Measurements from ENCODE around the gene MAPK12.

- TF ChIP-seq, protein P1, sequence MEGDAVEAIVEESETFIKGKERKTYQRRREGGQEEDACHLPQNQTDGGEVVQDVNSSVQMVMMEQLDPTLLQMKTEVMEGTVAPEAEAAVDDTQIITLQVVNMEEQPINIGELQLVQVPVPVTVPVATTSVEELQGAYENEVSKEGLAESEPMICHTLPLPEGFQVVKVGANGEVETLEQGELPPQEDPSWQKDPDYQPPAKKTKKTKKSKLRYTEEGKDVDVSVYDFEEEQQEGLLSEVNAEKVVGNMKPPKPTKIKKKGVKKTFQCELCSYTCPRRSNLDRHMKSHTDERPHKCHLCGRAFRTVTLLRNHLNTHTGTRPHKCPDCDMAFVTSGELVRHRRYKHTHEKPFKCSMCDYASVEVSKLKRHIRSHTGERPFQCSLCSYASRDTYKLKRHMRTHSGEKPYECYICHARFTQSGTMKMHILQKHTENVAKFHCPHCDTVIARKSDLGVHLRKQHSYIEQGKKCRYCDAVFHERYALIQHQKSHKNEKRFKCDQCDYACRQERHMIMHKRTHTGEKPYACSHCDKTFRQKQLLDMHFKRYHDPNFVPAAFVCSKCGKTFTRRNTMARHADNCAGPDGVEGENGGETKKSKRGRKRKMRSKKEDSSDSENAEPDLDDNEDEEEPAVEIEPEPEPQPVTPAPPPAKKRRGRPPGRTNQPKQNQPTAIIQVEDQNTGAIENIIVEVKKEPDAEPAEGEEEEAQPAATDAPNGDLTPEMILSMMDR (conservative IDR thresholded peaks at IDR 0.05 in 1 of 2, IDR thresholded peaks at IDR 0.05 in 1 of 2; ENCODE audit: extremely low read depth in 1 of 2, insufficient read depth in 1 of 2, low read depth in 1 of 2, low read length in 2 of 2): no peak
- no peak for TF ChIP-seq EZH2 (IDR thresholded peaks at IDR 0.05; ENCODE audit: borderline replicate concordance, low read length)
Observed at GRCh38 chr22:50232481-50233151, 28.9 kb downstream of the MAPK12 start.
